Esophagus squamous epithelium (tissue), 5 donors: ENCODE results near the gene STARD13. TPM values are rescaled to one million over a fixed set of nuclear protein-coding genes. Genes with fewer than 3 reads are reported as not detected.
"Not testable (repeated sequence)": the region's sequence is repeated elsewhere in the genome, so short reads cannot be mapped to it uniquely, and the experiment has no call there.

Experiments
- DNase-seq: peaks from one replicate; lab custom pipeline; 2025; lab: John Stamatoyannopoulos, UW
- H3K27ac ChIP-seq, 4 donors: fragments of 200-600 bp; sonication (generic); one replicate each; pipeline ENCODE4 v1.5.1; 2016 to 2019; ENCODE audit warnings: mild to moderate bottlenecking in 1 of 4
- H3K27me3 ChIP-seq, 4 donors: fragments of 200-600 bp; sonication (generic); 1 replicate in 3 of 4; 2 replicates in 1 of 4; pipeline versions ENCODE4 v1.5.1 to v1.6.0; 2017 to 2021; ENCODE audit warnings: antibody characterized with exemption in 1 of 4
- H3K36me3 ChIP-seq, 3 donors: fragments of 200-600 bp; sonication (generic); one replicate each; pipeline ENCODE4 v1.5.1; 2016 to 2019
- H3K4me1 ChIP-seq, 3 donors: fragments of 200-600 bp; sonication (generic); one replicate each; pipeline ENCODE4 v1.5.1; 2017 to 2019
- H3K4me3 ChIP-seq, 4 donors: fragments of 200-600 bp; sonication (generic); 1 replicate in 3 of 4; 2 replicates in 1 of 4; pipeline ENCODE4 v1.5.1; 2016 to 2019; ENCODE audit warnings: mild to moderate bottlenecking in 2 of 4, moderate library complexity in 1 of 4
- H3K9me3 ChIP-seq, 3 donors: fragments of 200-600 bp; sonication (generic); one replicate each; pipeline ENCODE4 v1.5.1; 2016 to 2019
- POLR2A ChIP-seq, 4 donors: fragments of 450-650 bp; IDR thresholded peaks; one replicate each; pipeline ENCODE4 v1.6.1; 2017; ENCODE audit warnings: antibody characterized with exemption in 4 of 4, mild to moderate bottlenecking in 4 of 4, moderate library complexity in 3 of 4
- WGBS, 2 donors: methylation state at CpG; one replicate each; pipeline ENCODE4 v1.1.5; 2018; 5-methylcytosine and 5-hydroxymethylcytosine counted together
- intact Hi-C: fragments of 100-400 bp; cut with DNase I; formaldehyde crosslinking; loops from one replicate; pipeline ENCODE4 v1.15.0; 2022
- total RNA-seq, 4 donors: library from RNA; depleted of rRNA; stranded (reverse); fragments of >200 nt; gene quantifications; one replicate each; pipeline ENCODE4 v1.1.0, GENCODE V29; 2016
- TF ChIP-seq, protein P1 (sequence below), 6 experiments: fragments of 450-650 bp in 4 of 6; fragments of 200-600 bp in 2 of 6; sonication (generic) in 2 of 6; IDR thresholded peaks; one replicate each; pipeline ENCODE4 v1.5.1; 2016 to 2019; ENCODE audit warnings: antibody characterized with exemption in 6 of 6, mild to moderate bottlenecking in 4 of 6, moderate library complexity in 4 of 6
- donor health status: DM: yes; HTN: yes; CAD: no.

STARD13 gene
- total RNA-seq, 4 donors from 2014 or later, result 1.3 to 18.7 (median 4.4) TPM

DNA sequence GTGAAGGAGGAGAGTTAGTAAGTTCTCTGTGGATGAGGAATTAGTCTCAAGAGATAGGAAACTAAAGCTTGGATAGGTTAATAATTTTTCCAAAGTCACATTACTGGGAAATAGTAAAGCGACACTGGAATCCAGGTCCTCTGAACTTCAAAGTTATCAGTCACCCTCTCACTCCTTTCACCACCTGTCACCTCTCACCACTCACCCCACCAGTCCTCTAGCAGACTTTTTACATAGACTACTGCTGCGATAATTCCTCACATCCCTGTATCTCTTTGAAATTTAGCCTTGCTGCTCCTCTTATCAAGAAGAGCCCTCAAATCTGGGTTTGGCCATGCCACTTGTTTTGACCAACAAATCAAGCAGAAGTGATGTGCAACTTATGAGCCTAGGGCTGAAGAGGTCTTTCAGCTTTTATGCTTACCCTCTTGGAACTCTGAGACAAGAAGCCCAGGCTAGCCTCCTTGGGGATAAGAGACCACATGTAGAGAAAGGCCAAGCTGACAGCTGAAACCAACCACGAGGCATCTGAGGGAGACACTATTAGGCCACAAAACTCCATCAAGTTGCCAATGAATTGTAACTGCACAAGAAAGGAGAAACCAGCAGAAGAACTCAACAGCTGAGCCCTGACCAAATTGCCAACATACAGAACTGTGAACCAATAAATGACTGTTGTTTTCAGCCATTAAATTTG lies 41.2 kb downstream of the STARD13 start:
- no peaks in the 10 kb centered on the region for H3K27me3 ChIP-seq
- no peaks in the 10 kb centered on the region for H3K9me3 ChIP-seq
- H3K4me3 ChIP-seq, result no peak overlapping the region
- TF ChIP-seq POLR2A (IDR thresholded peaks at IDR 0.05), result no peak
- TF ChIP-seq, protein P1, sequence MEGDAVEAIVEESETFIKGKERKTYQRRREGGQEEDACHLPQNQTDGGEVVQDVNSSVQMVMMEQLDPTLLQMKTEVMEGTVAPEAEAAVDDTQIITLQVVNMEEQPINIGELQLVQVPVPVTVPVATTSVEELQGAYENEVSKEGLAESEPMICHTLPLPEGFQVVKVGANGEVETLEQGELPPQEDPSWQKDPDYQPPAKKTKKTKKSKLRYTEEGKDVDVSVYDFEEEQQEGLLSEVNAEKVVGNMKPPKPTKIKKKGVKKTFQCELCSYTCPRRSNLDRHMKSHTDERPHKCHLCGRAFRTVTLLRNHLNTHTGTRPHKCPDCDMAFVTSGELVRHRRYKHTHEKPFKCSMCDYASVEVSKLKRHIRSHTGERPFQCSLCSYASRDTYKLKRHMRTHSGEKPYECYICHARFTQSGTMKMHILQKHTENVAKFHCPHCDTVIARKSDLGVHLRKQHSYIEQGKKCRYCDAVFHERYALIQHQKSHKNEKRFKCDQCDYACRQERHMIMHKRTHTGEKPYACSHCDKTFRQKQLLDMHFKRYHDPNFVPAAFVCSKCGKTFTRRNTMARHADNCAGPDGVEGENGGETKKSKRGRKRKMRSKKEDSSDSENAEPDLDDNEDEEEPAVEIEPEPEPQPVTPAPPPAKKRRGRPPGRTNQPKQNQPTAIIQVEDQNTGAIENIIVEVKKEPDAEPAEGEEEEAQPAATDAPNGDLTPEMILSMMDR (IDR thresholded peaks at IDR 0.05), result no peak
- intact Hi-C loops, result no loop called here
- WGBS, 2 donors, result 88 to 94% methylated on average over 2 to 3 of the region's 3 CpGs
- no peaks in the 10 kb centered on the region for H3K36me3 ChIP-seq
- H3K27ac ChIP-seq, result no peak overlapping the region
- no peak for DNase-seq
- no peaks in the 10 kb centered on the region for H3K4me1 ChIP-seq

DNA sequence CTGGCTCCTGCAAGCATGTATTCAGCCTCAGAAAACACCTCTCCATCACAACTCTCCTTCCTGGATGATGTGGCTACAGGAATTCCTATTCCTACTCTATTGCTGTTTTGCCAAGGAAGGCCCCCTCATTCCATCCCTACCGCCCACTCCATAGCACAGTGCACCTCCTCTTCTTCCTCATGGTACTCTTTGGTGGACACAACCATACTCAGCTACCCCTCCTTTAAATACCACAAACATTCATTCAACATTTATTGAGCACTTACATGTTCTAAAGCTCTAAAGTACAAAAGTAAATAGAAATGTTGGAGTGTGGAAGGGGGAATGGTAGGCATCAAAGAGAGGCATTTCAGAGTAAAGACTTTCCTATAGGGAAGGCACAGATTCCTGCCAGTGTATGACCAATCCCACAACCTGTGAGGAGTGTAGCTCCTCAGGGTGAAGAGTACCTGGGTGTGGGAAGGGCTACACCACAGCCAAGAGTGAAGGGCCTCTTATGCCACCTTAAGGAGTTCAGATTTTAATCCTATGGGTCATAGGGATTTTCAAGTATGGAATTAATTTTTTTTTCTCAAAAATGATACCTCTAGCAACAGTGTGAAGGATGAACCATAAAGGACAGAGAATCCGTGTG lies 42.5 kb downstream of the STARD13 start:
- H3K9me3 ChIP-seq, result no peaks in the 10 kb centered on the region
- no peak overlapping the region for H3K4me3 ChIP-seq
- no peaks in the 10 kb centered on the region for H3K27me3 ChIP-seq
- H3K4me1 ChIP-seq, result no peaks in the 10 kb centered on the region
- no peak for DNase-seq
- H3K27ac ChIP-seq, result no peak overlapping the region
- no peaks in the 10 kb centered on the region for H3K36me3 ChIP-seq
- TF ChIP-seq, protein P1 (IDR thresholded peaks at IDR 0.05), result no peak
- no peak for TF ChIP-seq POLR2A (IDR thresholded peaks at IDR 0.05)
- 90 to 94% methylated on average over 2 of the region's 2 CpGs for WGBS, 2 donors
- intact Hi-C loops, result no loop called here

GRCh38 chr13:33242372-33242771 lies 43.2 kb downstream of the STARD13 start:
- H3K4me3 ChIP-seq, DNase-seq, H3K27ac ChIP-seq, intact Hi-C loops, H3K27me3 ChIP-seq, H3K9me3 ChIP-seq, H3K36me3 ChIP-seq, H3K4me1 ChIP-seq: not testable (repeated sequence)
- 73% methylated on average over 6 of the region's 6 CpGs; no CpG with 5 or more reads in 1 of the 2 donors for WGBS, 2 donors

- Histone ChIP-seq H3K9me3 (peaks cover 0 to 4% (median 0%) of the 10 kb centered on the region in 3 donors), H3K27ac (peak overlapping the region in 2 of 4 donors; percentile 45 to 65), H3K27me3 (no peaks in the 10 kb centered on the region), H3K4me3 (no peak overlapping the region), H3K36me3 (peaks cover 0 to 6% (median 0%) of the 10 kb centered on the region in 3 donors), H3K4me1 (peaks cover 0 to 33% (median 3%) of the 10 kb centered on the region in 3 donors)
- intact Hi-C loops, result no loop called here
- WGBS, 2 donors, result 33 to 43% methylated on average over 8 of the region's 8 CpGs
- no peak for DNase-seq
- no peak for TF ChIP-seq POLR2A (IDR thresholded peaks at IDR 0.05)
- TF ChIP-seq, protein P1 (IDR thresholded peaks at IDR 0.05), result no peak
These were observed 49.5 kb downstream of the STARD13 start for GRCh38 chr13:33236021-33236420.

DNA sequence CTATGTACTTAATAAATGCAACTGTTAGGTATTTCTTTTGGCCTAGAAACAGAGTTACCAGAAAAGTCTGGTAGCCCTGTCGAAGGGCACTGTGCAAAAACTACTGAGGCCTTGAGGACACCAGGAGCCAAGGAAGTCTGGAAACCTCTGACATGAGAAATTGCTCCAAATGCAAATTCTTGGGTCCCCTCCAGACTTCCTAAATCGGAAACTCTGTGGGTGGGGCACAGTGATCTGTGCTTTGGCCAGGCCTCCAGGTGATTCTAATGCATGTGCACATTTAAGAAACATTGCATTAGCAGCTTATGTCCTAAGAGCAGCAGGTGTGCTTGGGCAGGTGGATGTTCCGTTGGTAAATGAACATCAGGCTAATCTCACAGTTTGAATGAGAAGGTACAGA lies 50.0 kb downstream of the STARD13 start:
- TF ChIP-seq, protein P1 (IDR thresholded peaks at IDR 0.05), result no peak
- TF ChIP-seq POLR2A (IDR thresholded peaks at IDR 0.05), result no peak
- WGBS, 2 donors, result 38 to 42% methylated on average over 3 of the region's 3 CpGs
- peaks cover 0 to 38% (median 3%) of the 10 kb centered on the region in 3 donors for H3K4me1 ChIP-seq
- no peaks in the 10 kb centered on the region for H3K27me3 ChIP-seq
- H3K9me3 ChIP-seq, result peaks cover 0 to 4% (median 0%) of the 10 kb centered on the region in 3 donors
- H3K27ac ChIP-seq, result peak overlapping the region in 3 of 4 donors; percentile 5 to 65 (median 45)
- intact Hi-C loops, result no loop called here
- H3K4me3 ChIP-seq, result no peak overlapping the region
- DNase-seq, result no peak
- H3K36me3 ChIP-seq, result peaks cover 0 to 6% (median 0%) of the 10 kb centered on the region in 3 donors
